K562 (cell line): ENCODE data around the gene TRAIP. TPM values are rescaled to one million over a fixed set of nuclear protein-coding genes. Genes with fewer than 3 reads are reported as not detected.

Source experiments
- CBFA2T3 ChIP-seq: fragments of 450-650 bp; IDR thresholded peaks from 2 replicates; pipeline ENCODE4 v1.6.1; 2017
- E2F6 ChIP-seq, 2 experiments: IDR thresholded peaks; 2 replicates each; pipeline ENCODE4 v1.6.1; 2011; ENCODE audit warnings: borderline replicate concordance in 1 of 2, control low read depth in 1 of 2, low read depth in 1 of 2, low read length in 1 of 2, mild to moderate bottlenecking in 1 of 2, mixed read lengths in 1 of 2, moderate library complexity in 1 of 2; ENCODE audit not compliant: insufficient read depth in 1 of 2, insufficient read length in 1 of 2, poor library complexity in 1 of 2, severe bottlenecking in 1 of 2; ENCODE audit errors: extremely low read depth in 1 of 2
- FOSL1 ChIP-seq: fragments of 200-800 bp; sonication (Bioruptor generic); conservative IDR thresholded peaks from 2 replicates; pipeline ENCODE4 v1.6.1; 2016; ENCODE audit warnings: missing genetic modification characterization, missing compliant biosample characterization
- IRF9 ChIP-seq: fragments of 450-650 bp; IDR thresholded peaks from 2 replicates; pipeline ENCODE4 v1.6.1; 2016; ENCODE audit warnings: missing biosample characterization, missing genetic modification characterization
- JUND ChIP-seq, 2 experiments: IDR thresholded peaks; 2 replicates in 1 of 2; 3 replicates in 1 of 2; pipeline ENCODE4 v1.6.1; 2011; ENCODE audit warnings: borderline replicate concordance in 2 of 2, low read depth in 2 of 2, low read length in 2 of 2, improper control_type of control experiment in 1 of 2, missing biosample characterization in 1 of 2, missing genetic modification characterization in 1 of 2, missing genetic modification reagents in 1 of 2
- KDM1A ChIP-seq, 2 experiments: fragments of 450-650 bp; IDR thresholded peaks; 2 replicates each; pipeline ENCODE4 v1.6.1; 2016; ENCODE audit warnings: mild to moderate bottlenecking in 2 of 2
- KLF1 ChIP-seq: fragments of 450-650 bp; IDR thresholded peaks from 2 replicates; pipeline ENCODE4 v1.6.1; 2016; ENCODE audit warnings: missing genetic modification characterization, missing compliant biosample characterization
- PBX2 ChIP-seq, 2 experiments: IDR thresholded peaks in 1 of 2; conservative IDR thresholded peaks in 1 of 2; 2 replicates each; pipeline ENCODE4 v1.6.1; 2016; ENCODE audit warnings: low read depth in 2 of 2, mild to moderate bottlenecking in 1 of 2, missing compliant biosample characterization in 1 of 2, missing genetic modification characterization in 1 of 2, moderate library complexity in 1 of 2
- PHB2 ChIP-seq: fragments of 450-650 bp; IDR thresholded peaks from 2 replicates; pipeline ENCODE4 v1.6.1; 2017; ENCODE audit warnings: low read depth
- RCOR1 ChIP-seq, 2 experiments: IDR thresholded peaks; 2 replicates each; pipeline ENCODE4 v1.6.1; 2012; ENCODE audit warnings: low read depth in 2 of 2, low read length in 2 of 2, borderline replicate concordance in 1 of 2, improper control_type of control experiment in 1 of 2
- SMARCE1 ChIP-seq: fragments of 450-650 bp; IDR thresholded peaks from 2 replicates; pipeline ENCODE4 v1.7.1; 2016; ENCODE audit warnings: mild to moderate bottlenecking
- XRCC5 ChIP-seq: fragments of 200-400 bp; formaldehyde crosslinking; IDR thresholded peaks from 2 replicates; pipeline ENCODE4 v1.6.1; 2017; ENCODE audit warnings: low read depth, mild to moderate bottlenecking, low read length
- ZBTB8A ChIP-seq: fragments of 450-650 bp; IDR thresholded peaks from 2 replicates; pipeline ENCODE4 v1.6.1; 2018; ENCODE audit warnings: mild to moderate bottlenecking, moderate library complexity; ENCODE audit not compliant: partially characterized antibody
- ZNF224 ChIP-seq: sonication (generic); formaldehyde crosslinking; IDR thresholded peaks from 2 replicates; pipeline ENCODE4 v1.8.0; 2022; ENCODE audit warnings: mild to moderate bottlenecking, missing genetic modification reagents
- ZNF57 ChIP-seq: fragments of 450-650 bp; formaldehyde crosslinking; IDR thresholded peaks from 2 replicates; pipeline ENCODE4 v1.4.0; 2020; ENCODE audit warnings: mild to moderate bottlenecking, moderate library complexity
- polyA plus RNA-seq, 8 experiments: library from polyadenylated mRNA; depleted of rRNA in 4 of 8; stranded (reverse) in 5 of 8; unstranded in 3 of 8; fragments of >200 nt; fragmentation: Nextera tagmentation in 2 of 8; fragmentation: Illumina TruSeq in 1 of 8; extraction: Ambion mirVana in 2 of 8; extraction: Trizol in 1 of 8; gene quantifications; 2 replicates each; pipeline versions ENCODE4 v1.2.1 to v1.2.3, GENCODE V29; 2011 to 2014; ENCODE audit warnings: inconsistent platforms in 1 of 8, missing spikeins in 1 of 8
- total RNA-seq, 7 experiments: library from RNA; depleted of rRNA in 6 of 7; stranded (reverse); fragments of >200 nt in 6 of 7; fragmentation: Illumina TruSeq in 2 of 7; extraction: Trizol in 2 of 7; gene quantifications; 2 replicates each; pipeline versions ENCODE4 v1.2.1 to v1.2.3, GENCODE V29; 2011 to 2021; ENCODE audit warnings: low replicate concordance in 1 of 7
- TF ChIP-seq, protein P1 (sequence below): fragments of 200-800 bp; sonication (Bioruptor generic); IDR thresholded peaks from 2 replicates; pipeline ENCODE4 v1.6.1; 2017; ENCODE audit warnings: missing genetic modification characterization, missing compliant biosample characterization
- TF ChIP-seq, protein P2 (sequence below), 2 experiments: fragments of 450-650 bp; conservative IDR thresholded peaks; 2 replicates each; pipeline ENCODE4 v1.6.1; 2017; ENCODE audit warnings: mild to moderate bottlenecking in 2 of 2, moderate library complexity in 2 of 2

Gene TRAIP
- total and polyA plus RNA-seq, 9 of the 15 experiments (the other 6 are each of a cell fraction or from before 2014, with no cell fraction given) = 14.3 to 38.6 (median 21.2) TPM

- TF ChIP-seq, protein P1, sequence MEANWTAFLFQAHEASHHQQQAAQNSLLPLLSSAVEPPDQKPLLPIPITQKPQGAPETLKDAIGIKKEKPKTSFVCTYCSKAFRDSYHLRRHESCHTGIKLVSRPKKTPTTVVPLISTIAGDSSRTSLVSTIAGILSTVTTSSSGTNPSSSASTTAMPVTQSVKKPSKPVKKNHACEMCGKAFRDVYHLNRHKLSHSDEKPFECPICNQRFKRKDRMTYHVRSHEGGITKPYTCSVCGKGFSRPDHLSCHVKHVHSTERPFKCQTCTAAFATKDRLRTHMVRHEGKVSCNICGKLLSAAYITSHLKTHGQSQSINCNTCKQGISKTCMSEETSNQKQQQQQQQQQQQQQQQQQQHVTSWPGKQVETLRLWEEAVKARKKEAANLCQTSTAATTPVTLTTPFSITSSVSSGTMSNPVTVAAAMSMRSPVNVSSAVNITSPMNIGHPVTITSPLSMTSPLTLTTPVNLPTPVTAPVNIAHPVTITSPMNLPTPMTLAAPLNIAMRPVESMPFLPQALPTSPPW (CRISPR knock-in tag) = 0 out of 2 replicates have a peak, but pooled peaks have one; percentile 15
- TF ChIP-seq, protein P2, sequence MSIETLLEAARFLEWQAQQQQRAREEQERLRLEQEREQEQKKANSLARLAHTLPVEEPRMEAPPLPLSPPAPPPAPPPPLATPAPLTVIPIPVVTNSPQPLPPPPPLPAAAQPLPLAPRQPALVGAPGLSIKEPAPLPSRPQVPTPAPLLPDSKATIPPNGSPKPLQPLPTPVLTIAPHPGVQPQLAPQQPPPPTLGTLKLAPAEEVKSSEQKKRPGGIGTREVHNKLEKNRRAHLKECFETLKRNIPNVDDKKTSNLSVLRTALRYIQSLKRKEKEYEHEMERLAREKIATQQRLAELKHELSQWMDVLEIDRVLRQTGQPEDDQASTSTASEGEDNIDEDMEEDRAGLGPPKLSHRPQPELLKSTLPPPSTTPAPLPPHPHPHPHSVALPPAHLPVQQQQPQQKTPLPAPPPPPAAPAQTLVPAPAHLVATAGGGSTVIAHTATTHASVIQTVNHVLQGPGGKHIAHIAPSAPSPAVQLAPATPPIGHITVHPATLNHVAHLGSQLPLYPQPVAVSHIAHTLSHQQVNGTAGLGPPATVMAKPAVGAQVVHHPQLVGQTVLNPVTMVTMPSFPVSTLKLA (conservative IDR thresholded peaks at IDR 0.05) = no peak
- TF ChIP-seq ZNF57 (CRISPR knock-in tag) (no peak), JUND (IDR thresholded peaks at IDR 0.05; ENCODE audit: borderline replicate concordance, low read depth, low read length) (peak; percentile 86), JUND (tag; IDR thresholded peaks at IDR 0.05; ENCODE audit: borderline replicate concordance, low read depth, low read length) (peak; percentile 65; the same call in 1 of the 3 replicates), E2F6 (IDR thresholded peaks at IDR 0.05; ENCODE audit: borderline replicate concordance in 1 of 2, extremely low read depth in 1 of 2, insufficient read depth in 1 of 2, insufficient read length in 1 of 2, low read depth in 1 of 2, low read length in 1 of 2, poor library complexity in 1 of 2, severe bottlenecking in 1 of 2) (no peak), XRCC5 (no peak), ZNF224 (CRISPR knock-in tag) (no peak), KDM1A (IDR thresholded peaks at IDR 0.05) (peak; percentile 29 to 52; a peak in 2 of 4 replicates), SMARCE1 (no peak), CBFA2T3 (0 out of 2 replicates have a peak, but pooled peaks have one; percentile 8), RCOR1 (IDR thresholded peaks at IDR 0.05; ENCODE audit: borderline replicate concordance in 1 of 2, low read depth in 2 of 2, low read length in 2 of 2) (peak in 1 of 2 experiments; percentile 62; a peak in 1 of 4 replicates), PHB2 (no peak), ZBTB8A (no peak), FOSL1 (tag) (peak; percentile 34; the same call in 1 of the 2 replicates), PBX2 (CRISPR knock-in tag; IDR thresholded peaks at IDR 0.05; ENCODE audit: low read depth) (peak; percentile 33; the same call in 1 of the 2 replicates), PBX2 (tag; conservative IDR thresholded peaks at IDR 0.05; ENCODE audit: low read depth) (peak; percentile 88), IRF9 (no peak), KLF1 (tag) (no peak)
Measured at GRCh38 chr3:49790626-49791411, 65.5 kb downstream of the TRAIP start (continued).
